Left forelimb (tissue), 1 donor: ENCODE results near the gene JMJD4.
"Not testable (repeated sequence)": the region's sequence is repeated elsewhere in the genome, so short reads cannot be mapped to it uniquely, and the experiment has no call there.

Experiments
- DNase-seq: peaks from one replicate; pipeline ENCODE4 v3.0.0-alpha.2; 2018; ENCODE audit warnings: low spot score

JMJD4 gene

GRCh38 chr1:227731696-227732585 is 3.2 kb downstream of the JMJD4 start:
- DNase-seq, result no peak

- DNase-seq, result no peak
Measured at GRCh38 chr1:227731241-227731677, 3.8 kb downstream of the JMJD4 start.

GRCh38 chr1:227730630-227731151 is 4.4 kb downstream of the JMJD4 start:
- no peak for DNase-seq

- DNase-seq, result no peak
Measured at GRCh38 chr1:227729881-227730629, 5.0 kb downstream of the JMJD4 start.

- no peak for DNase-seq
Measured at GRCh38 chr1:227729144-227729880, 5.8 kb downstream of the JMJD4 start.

- DNase-seq, result no peak
Measured at GRCh38 chr1:227728892-227729143, 6.3 kb downstream of the JMJD4 start.

- DNase-seq, result peak; percentile 82
Measured at GRCh38 chr1:227728059-227728891, 6.8 kb downstream of the JMJD4 start.

GRCh38 chr1:227726924-227727599 is 8.0 kb downstream of the JMJD4 start:
- DNase-seq, result no peak

- no peak for DNase-seq
Measured at GRCh38 chr1:227726318-227726717, 8.8 kb downstream of the JMJD4 start.

GRCh38 chr1:227725046-227725445 is 10.1 kb downstream of the JMJD4 start:
- no peak for DNase-seq

GRCh38 chr1:227723474-227723873 is 11.6 kb downstream of the JMJD4 start:
- DNase-seq, result no peak

- no peak for DNase-seq
Measured at GRCh38 chr1:227718932-227719331, 16.2 kb downstream of the JMJD4 start.

- no peak for DNase-seq
Measured at GRCh38 chr1:227712648-227713047, 22.5 kb downstream of the JMJD4 start.

GRCh38 chr1:227710474-227710873 is 24.6 kb downstream of the JMJD4 start:
- not testable (repeated sequence) for DNase-seq

- DNase-seq, result no peak
Measured at GRCh38 chr1:227709451-227709850, 25.7 kb downstream of the JMJD4 start.

- no peak for DNase-seq
Measured at GRCh38 chr1:227707846-227708245, 27.3 kb downstream of the JMJD4 start.

- not testable (repeated sequence) for DNase-seq
Measured at GRCh38 chr1:227701631-227702030, 33.5 kb downstream of the JMJD4 start.

GRCh38 chr1:227697321-227697864 is 37.7 kb downstream of the JMJD4 start:
- DNase-seq, result no peak

- DNase-seq, result no peak
Measured at GRCh38 chr1:227685807-227686206, 49.3 kb downstream of the JMJD4 start.
